NCI-H2227 treated with DMSO at 0.1 percent for 48 hours (cell line): ENCODE results near the gene HOTAIR.
A peak's percentile ranks its signal among the peaks of the same experiment; 100 is the strongest.

Experiments used
- DNase-seq: peaks from one replicate; lab custom pipeline; 2025; lab: John Stamatoyannopoulos, UW

Gene HOTAIR

DNA sequence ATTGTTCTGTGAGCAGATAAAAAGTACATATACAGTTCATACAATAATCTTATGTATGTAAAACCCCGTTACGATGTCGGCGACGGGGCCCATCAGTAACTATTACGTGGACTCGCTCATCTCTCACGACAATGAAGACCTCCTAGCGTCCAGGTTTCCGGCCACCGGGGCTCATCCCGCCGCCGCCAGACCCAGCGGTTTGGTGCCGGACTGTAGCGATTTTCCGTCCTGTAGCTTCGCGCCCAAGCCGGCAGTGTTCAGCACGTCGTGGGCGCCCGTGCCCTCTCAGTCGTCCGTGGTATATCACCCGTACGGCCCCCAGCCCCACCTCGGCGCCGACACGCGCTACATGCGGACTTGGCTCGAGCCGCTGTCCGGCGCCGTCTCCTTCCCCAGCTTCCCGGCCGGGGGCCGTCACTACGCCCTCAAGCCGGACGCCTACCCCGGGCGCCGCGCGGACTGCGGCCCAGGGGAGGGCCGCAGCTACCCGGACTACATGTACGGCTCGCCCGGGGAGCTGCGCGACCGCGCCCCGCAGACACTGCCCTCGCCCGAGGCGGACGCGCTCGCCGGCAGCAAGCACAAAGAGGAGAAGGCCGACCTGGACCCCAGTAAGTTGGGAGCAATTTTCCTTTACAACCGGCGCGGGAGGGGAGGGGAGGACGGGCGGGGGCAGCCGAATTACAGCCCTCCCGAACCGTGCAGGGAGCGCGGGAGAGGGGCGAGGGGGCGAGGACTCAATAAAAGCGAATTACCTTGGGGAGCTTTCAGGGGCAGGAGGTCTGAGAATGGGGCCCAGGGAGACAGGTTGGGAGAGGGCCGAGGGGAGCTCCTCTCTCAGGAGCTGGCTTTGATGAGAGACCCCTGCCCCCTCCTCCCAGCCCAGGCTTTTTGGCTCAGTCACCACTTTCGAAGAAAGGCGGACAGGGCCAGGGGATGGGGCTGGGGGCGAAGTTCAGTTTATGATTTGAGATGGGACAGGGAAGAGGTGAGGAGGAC is 25.7 kb upstream of the HOTAIR start, which contains the start of gene HOXC9:
Gene HOXC9 (plus strand): TSS at position 46 of the 999 bp plus-strand sequence. CDS start 28 bp downstream, at position 74.
- no peak for DNase-seq

DNA sequence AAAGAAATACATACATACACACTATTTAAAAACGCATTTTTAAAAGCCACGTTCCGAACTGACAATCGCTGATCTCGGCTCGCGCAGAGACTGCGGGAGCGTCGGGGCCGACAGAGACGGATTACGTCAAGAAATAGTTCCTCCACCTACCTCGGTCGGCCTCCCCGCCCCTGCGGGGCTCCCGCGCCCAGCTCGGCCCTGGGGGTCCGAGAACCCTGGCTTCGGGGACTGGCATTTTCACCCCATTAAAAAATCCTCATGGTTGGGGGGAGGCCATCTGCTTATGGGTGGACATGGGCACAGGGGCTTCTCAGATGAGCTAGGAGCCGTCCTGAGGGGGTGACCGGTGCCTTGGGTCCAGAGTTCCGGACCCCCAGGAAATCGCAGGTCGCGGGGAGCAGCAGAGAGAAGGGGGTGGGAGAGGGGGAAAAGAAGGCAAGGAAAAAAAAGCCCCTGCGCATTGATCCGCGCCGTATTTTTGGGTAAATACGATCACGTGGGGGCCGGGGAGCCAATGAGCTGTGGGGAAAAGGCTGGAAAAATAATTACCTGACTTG is 24.9 kb upstream of the HOTAIR start:
- DNase-seq = peak; percentile 32

GRCh38 chr12:53998900-53999236 is 24.1 kb upstream of the HOTAIR start:
- DNase-seq = no peak

DNA sequence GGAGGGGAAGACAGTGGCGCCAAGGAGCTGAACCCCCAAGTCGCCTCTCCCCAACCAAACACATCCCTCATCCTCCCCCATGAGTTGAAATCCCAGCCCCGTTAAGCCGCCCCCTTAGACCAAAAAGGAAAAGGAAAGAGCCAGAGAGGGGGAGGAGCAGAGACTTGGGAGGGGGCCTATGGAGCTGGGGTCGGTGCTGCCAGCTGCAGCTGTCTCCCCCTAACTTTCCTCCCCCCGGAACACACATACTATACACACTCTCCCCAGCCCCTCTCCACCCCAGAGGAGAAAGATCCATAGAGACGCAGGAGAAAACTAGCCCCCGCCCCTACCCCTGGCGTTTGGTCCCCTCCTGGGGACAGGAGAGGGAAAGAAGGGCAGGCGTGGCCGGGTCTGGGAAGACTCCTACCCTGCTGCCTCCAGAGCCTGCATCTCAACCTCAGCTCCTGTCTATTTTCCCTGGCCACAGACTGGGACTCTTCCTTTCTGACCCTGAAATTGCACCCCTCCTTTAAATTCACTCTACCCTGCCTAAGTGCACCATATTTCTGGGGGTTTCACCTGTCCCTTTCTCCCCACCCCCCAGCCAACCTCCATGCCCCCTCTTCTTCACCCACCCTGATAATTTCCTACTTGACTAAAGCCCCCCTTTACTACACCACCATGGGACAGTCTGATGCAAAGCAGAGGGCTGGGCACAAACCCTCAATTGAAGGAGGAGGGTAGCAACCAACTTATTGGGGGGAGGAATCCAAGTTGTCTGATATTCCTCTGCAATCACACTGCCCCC is 23.6 kb upstream of the HOTAIR start:
- no peak for DNase-seq

GRCh38 chr12:53997204-53998109 is 22.7 kb upstream of the HOTAIR start:
- no peak for DNase-seq

DNA sequence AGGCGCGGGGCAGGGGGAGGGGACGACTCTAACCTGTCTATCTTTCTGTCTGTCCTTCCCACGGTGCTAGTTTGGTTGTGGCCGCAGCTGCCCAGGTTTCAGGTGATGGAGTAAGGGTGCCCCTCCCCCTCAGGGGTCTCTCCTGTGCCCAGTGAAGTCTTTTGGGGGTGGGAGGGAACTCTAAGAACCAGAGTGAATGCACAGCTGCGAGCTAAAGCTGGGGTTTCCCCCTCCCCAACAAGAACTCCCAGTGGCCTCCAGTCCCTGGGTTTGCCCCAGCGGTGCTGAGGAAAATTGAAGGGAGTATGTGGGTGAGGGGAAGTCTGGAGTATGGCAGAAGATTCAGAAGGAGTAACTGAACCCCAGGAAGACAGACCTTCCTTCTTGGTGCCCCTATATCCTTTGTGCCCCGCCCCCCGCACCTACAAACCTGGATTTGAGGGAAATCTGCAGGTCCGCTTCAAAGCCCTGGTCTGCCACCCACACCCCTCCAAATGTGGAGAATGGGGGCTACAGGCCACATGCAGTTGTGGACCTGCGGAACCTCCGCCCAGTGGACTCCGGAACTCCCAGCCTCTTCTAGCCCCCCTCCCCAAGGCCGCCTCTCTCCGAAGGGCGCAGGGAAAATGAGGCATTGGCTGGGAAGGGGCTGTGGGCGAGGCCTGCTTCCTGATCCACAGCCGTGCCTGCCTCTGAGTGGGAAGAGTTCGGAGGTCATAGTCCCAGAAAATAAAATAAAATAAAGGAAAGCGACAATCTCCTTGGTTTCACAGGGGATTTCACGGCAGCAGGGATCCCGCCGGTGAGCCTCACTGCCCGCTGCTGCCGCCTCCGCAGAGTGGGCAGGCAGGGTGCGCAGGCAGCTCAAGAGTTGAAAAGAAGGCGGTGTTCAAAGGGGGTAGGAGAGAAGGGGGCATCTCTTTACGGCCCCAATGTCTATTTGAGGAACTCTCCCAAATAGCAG is 21.8 kb upstream of the HOTAIR start:
- DNase-seq = no peak

GRCh38 chr12:53995378-53996239 is 20.9 kb upstream of the HOTAIR start:
- no peak for DNase-seq

DNA sequence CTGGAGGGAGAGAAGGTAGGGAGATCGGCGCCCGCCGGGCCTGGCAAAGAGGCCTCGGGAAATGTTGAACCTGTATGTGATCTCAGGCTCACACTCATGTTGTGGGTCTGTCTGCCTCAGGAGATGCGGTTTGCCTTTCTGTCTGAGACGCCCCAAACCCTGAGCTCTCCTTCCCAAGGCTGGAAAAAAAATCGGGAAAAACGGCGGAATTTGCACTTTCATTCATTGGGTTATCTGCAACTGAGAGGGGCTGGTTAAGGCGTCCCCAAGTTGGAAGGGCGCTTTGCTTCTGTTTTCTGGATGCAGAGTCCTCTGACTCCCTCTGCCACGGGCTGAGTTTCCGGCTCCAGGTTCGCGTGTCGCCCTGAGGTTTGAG is 20.2 kb upstream of the HOTAIR start:
- no peak for DNase-seq

GRCh38 chr12:53994264-53995001 is 19.7 kb upstream of the HOTAIR start:
- no peak for DNase-seq

GRCh38 chr12:53994009-53994263 is 19.2 kb upstream of the HOTAIR start:
- DNase-seq = no peak

GRCh38 chr12:53993162-53994008 is 18.6 kb upstream of the HOTAIR start:
- no peak for DNase-seq

- DNase-seq = no peak
These were observed 17.7 kb upstream of the HOTAIR start for GRCh38 chr12:53992377-53992889.

- DNase-seq = no peak
These were observed 16.3 kb upstream of the HOTAIR start for GRCh38 chr12:53991077-53991460.

- DNase-seq = no peak
These were observed 15.7 kb upstream of the HOTAIR start for GRCh38 chr12:53990311-53991076.

DNA sequence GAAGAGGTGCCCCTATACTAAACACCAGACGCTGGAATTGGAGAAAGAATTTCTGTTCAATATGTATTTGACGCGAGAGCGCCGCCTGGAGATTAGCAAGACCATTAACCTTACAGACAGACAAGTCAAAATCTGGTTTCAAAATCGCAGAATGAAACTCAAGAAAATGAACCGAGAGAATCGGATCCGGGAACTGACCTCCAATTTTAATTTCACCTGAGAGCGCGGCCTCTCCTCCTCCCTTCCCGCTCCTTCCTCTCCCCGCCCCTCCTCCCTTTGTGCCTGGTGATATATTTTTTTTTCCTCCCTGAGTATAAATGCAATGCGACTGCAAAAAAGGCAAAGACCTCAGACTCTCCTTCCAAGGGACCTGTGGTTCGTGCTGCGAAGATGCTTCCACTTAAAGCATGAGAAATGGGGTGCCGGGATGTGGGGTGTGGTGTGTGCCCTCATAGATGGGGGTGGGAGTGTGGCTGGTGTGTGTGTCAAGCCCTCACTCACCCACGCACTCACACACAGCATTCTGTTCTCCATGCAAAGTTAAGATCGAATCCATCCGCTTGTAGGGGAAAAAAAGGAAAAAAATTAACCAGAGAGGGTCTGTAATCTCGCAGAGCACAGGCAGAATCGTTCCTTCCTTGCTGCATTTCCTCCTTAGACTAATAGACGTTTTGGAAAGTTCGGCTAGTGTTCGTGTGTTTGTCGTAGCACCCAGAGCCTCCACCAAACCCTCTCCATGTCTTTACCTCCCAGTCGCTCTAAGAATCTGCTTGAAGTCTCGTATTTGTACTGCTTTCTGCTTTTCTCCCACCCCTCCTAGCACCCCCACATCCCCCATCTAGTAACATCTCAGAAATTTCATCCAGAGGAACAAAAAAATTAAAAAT is 14.7 kb upstream of the HOTAIR start:
- DNase-seq = peak; percentile 10
